ENCODE measurements around the gene PLCG2.

The PLCG2 gene

DNA sequence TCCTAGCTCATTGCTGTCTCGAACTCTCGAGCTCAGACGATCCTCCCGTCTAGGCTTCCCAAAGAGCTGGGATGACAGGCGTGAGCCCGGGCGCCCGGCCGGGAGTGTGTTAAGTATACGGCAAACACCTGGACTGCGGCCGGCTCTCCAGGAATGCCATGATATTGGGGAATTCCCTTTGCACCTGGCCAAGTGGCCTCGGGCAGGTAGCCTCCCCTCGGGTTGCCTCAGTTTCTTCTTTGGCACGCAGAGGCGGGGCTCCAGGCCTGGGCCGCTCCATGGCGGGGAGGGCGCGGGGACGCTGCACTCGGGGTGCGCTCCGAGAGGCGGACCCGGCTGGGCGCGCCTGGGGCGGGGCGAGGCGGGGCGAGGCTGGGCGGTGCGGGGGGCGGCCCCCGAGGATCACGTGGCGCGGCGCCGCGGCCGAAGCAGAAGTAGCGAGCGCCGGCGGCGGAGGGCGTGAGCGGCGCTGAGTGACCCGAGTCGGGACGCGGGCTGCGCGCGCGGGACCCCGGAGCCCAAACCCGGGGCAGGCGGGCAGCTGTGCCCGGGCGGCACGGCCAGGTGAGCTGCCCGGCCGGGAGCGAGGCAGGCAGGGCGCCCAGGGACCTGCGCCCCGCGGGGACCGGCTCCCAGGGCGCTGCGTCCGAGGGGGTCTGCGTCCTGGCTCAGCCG lies at the start of gene PLCG2:
PLCG2 (plus strand) TSS at position 431 of the 675 bp plus-strand sequence. CDS start 6,699 bp downstream, outside the sequence.
- TF ChIP-seq EGR1 (IDR thresholded peaks at IDR 0.05) (no peak), TAF1 (IDR thresholded peaks at IDR 0.05; ENCODE audit: low read depth) (peak; percentile 47), YY1 (IDR thresholded peaks at IDR 0.05; ENCODE audit: low read depth) (0 out of 2 replicates have a peak, but pooled peaks have one; percentile 27), TEAD4 (IDR thresholded peaks at IDR 0.05) (0 out of 2 replicates have a peak, but pooled peaks have one; percentile 13), ZBTB7A (IDR thresholded peaks at IDR 0.05; ENCODE audit: low read depth) (no peak; the same call in 1 of the 2 replicates), NFIC (IDR thresholded peaks at IDR 0.05) (no peak), CREB1 (IDR thresholded peaks at IDR 0.05; ENCODE audit: low read depth) (no peak)
- TF ChIP-seq, protein P1, sequence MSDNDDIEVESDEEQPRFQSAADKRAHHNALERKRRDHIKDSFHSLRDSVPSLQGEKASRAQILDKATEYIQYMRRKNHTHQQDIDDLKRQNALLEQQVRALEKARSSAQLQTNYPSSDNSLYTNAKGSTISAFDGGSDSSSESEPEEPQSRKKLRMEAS (IDR thresholded peaks at IDR 0.05): 0 out of 2 replicates have a peak, but pooled peaks have one; percentile 34
- TF ChIP-seq, protein P2, sequence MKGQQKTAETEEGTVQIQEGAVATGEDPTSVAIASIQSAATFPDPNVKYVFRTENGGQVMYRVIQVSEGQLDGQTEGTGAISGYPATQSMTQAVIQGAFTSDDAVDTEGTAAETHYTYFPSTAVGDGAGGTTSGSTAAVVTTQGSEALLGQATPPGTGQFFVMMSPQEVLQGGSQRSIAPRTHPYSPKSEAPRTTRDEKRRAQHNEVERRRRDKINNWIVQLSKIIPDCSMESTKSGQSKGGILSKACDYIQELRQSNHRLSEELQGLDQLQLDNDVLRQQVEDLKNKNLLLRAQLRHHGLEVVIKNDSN (IDR thresholded peaks at IDR 0.05): peak; percentile 93

DNA sequence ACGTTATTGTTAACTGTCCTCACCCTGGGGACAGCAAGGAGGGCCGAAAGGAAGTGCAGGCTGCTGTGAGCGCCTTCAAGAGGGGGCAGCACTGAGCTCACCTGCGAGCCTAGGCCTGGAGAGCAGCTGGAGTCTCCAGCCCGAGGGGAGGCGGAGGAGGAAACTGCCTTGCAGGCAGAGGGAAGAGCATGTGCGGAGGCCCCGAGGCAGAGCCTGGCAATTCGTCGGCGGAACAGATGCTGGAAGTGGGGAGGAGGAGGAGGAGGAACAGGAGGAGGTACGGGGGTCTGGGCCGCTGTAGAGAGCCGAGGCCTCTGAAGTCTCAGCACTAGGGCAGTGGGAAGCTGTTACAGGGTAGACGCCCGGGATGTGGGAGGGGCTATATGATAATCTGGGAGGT lies 49.6 kb upstream of the PLCG2 start:
- TF ChIP-seq, protein P2 (IDR thresholded peaks at IDR 0.05): no peak
- no peak for TF ChIP-seq EP300 (IDR thresholded peaks at IDR 0.05; ENCODE audit: borderline replicate concordance)

DNA sequence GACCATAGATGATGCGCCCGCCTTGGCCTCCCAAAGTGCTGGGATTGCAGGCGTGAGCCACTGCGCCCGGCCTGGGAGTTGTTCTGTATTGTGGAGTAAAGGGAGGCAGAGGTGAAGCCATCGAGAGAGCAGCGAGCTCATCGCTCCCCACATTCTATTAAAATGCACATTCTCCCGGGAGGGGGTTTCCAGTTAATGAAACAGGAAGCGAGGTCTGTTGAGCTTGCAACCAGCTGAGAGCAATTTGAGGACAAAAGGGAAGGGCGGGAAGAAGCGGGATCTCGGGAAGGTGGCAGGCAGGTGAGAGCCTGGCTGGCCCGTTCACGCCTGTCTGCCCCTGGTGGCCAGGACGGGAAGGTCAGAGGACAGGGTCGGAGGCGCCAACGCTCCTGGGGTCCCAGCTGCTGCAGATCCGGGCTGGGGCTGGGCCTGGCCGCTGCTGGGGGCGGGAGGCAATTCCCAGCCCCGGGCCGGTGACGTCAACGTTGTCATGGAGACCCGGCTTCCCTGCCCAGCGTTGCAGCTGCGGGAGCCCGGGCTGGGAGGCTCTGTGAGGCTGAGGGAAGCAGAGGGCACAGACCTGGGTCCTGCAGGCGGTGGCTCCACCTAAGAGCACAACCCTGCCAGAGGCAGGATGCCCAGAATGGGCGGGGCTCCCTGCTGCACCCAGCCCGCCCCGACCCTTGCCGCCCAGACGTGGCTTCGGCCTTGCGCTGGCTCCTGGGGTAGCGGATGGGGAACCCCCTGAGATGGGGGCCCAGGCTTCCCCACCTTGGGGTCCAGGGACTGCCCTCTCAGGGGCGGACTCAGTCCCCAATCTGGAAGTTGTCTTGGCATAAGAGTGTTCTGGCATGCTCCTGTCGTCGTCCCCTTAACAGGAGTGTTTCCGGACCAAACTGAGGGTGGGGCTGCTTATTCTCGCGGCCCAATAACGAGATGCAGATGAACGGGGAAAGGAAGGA lies 48.7 kb upstream of the PLCG2 start:
- TF ChIP-seq FOXM1 (IDR thresholded peaks at IDR 0.05; ENCODE audit: borderline replicate concordance, low read depth): no peak
- TF ChIP-seq, protein P3, sequence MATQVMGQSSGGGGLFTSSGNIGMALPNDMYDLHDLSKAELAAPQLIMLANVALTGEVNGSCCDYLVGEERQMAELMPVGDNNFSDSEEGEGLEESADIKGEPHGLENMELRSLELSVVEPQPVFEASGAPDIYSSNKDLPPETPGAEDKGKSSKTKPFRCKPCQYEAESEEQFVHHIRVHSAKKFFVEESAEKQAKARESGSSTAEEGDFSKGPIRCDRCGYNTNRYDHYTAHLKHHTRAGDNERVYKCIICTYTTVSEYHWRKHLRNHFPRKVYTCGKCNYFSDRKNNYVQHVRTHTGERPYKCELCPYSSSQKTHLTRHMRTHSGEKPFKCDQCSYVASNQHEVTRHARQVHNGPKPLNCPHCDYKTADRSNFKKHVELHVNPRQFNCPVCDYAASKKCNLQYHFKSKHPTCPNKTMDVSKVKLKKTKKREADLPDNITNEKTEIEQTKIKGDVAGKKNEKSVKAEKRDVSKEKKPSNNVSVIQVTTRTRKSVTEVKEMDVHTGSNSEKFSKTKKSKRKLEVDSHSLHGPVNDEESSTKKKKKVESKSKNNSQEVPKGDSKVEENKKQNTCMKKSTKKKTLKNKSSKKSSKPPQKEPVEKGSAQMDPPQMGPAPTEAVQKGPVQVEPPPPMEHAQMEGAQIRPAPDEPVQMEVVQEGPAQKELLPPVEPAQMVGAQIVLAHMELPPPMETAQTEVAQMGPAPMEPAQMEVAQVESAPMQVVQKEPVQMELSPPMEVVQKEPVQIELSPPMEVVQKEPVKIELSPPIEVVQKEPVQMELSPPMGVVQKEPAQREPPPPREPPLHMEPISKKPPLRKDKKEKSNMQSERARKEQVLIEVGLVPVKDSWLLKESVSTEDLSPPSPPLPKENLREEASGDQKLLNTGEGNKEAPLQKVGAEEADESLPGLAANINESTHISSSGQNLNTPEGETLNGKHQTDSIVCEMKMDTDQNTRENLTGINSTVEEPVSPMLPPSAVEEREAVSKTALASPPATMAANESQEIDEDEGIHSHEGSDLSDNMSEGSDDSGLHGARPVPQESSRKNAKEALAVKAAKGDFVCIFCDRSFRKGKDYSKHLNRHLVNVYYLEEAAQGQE (IDR thresholded peaks at IDR 0.05; ENCODE audit: low read depth): no peak
- TF ChIP-seq RAD21 (IDR thresholded peaks at IDR 0.05; ENCODE audit: low read depth): peak; percentile 36; the same call in 1 of the 2 replicates
- TF ChIP-seq YY1 (IDR thresholded peaks at IDR 0.05; ENCODE audit: low read depth): no peak
- no peak; the same call in 1 of the 2 replicates for TF ChIP-seq TEAD4 (IDR thresholded peaks at IDR 0.05)
- TF ChIP-seq EP300 (IDR thresholded peaks at IDR 0.05; ENCODE audit: borderline replicate concordance): no peak; the same call in 1 of the 2 replicates
- TF ChIP-seq TAF1 (IDR thresholded peaks at IDR 0.05; ENCODE audit: low read depth): no peak
- no peak; the same call in 1 of the 2 replicates for TF ChIP-seq TCF12 (IDR thresholded peaks at IDR 0.05; ENCODE audit: low read depth)
- TF ChIP-seq ZBTB7A (IDR thresholded peaks at IDR 0.05; ENCODE audit: low read depth): peak; percentile 83; the same call in 1 of the 2 replicates
- TF ChIP-seq CREB1 (IDR thresholded peaks at IDR 0.05; ENCODE audit: low read depth): 0 out of 2 replicates have a peak, but pooled peaks have one; percentile 36
- TF ChIP-seq CEBPB (IDR thresholded peaks at IDR 0.05): no peak
- TF ChIP-seq, protein P1 (IDR thresholded peaks at IDR 0.05): peak; percentile 95
- TF ChIP-seq NFIC (IDR thresholded peaks at IDR 0.05): no peak; the same call in 1 of the 2 replicates
- TF ChIP-seq, protein P2 (IDR thresholded peaks at IDR 0.05): no peak
- TF ChIP-seq EGR1 (IDR thresholded peaks at IDR 0.05): no peak

DNA sequence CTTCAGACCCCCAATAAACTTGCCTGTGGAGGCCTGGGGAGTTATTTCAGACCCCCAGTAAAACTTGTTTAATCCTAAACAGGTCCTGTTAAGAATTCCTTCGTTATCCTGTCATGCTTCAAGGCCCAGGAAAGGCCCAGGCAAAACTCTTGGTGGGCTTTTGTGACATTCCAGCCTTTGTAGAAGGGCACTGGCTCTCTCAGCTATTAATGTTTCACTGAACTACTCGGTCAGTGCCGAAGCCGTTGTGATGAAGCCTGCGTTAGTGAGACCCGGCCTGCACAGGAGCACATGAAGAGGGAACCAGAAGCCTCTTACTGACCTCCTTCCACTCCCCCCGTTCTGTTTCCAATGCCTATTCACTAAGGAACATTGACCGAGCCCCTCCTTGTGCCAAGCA lies 47.4 kb upstream of the PLCG2 start:
- no peak for TF ChIP-seq RAD21 (IDR thresholded peaks at IDR 0.05; ENCODE audit: low read depth)
- TF ChIP-seq EP300 (IDR thresholded peaks at IDR 0.05; ENCODE audit: borderline replicate concordance): no peak
- no peak for TF ChIP-seq FOXM1 (IDR thresholded peaks at IDR 0.05; ENCODE audit: borderline replicate concordance, low read depth)
- TF ChIP-seq EGR1 (IDR thresholded peaks at IDR 0.05): no peak
- no peak for TF ChIP-seq CEBPB (IDR thresholded peaks at IDR 0.05)
- TF ChIP-seq TCF12 (IDR thresholded peaks at IDR 0.05; ENCODE audit: low read depth): no peak
- TF ChIP-seq ZBTB7A (IDR thresholded peaks at IDR 0.05; ENCODE audit: low read depth): no peak
- no peak for TF ChIP-seq NFIC (IDR thresholded peaks at IDR 0.05)
- TF ChIP-seq, protein P1 (IDR thresholded peaks at IDR 0.05): no peak
- TF ChIP-seq TAF1 (IDR thresholded peaks at IDR 0.05; ENCODE audit: low read depth): no peak
- no peak for TF ChIP-seq CREB1 (IDR thresholded peaks at IDR 0.05; ENCODE audit: low read depth)
- TF ChIP-seq, protein P3 (IDR thresholded peaks at IDR 0.05; ENCODE audit: low read depth): no peak
- no peak for TF ChIP-seq YY1 (IDR thresholded peaks at IDR 0.05; ENCODE audit: low read depth)
- TF ChIP-seq, protein P2 (IDR thresholded peaks at IDR 0.05): no peak
- no peak for TF ChIP-seq TEAD4 (IDR thresholded peaks at IDR 0.05)
